Transverse colon (tissue), 4 donors: ENCODE data around the gene NUDCD3.

Experiments
- CTCF ChIP-seq, 5 experiments: fragments of 200-600 bp in 3 of 5; fragments of 450-650 bp in 2 of 5; sonication (generic) in 3 of 5; IDR thresholded peaks; 1 replicate in 2 of 5; 2 replicates in 3 of 5; pipeline ENCODE4 v1.5.1; 2016 to 2017; ENCODE audit warnings: antibody characterized with exemption in 5 of 5, inconsistent platforms in 3 of 5, mild to moderate bottlenecking in 2 of 5, moderate library complexity in 1 of 5
- POLR2AphosphoS5 ChIP-seq, 3 donors: sonication (generic); formaldehyde crosslinking; IDR thresholded peaks; one replicate each; pipeline ENCODE4 v1.6.1; 2016; ENCODE audit warnings: antibody characterized with exemption in 3 of 3

GRCh38 chr7:44433255-44434022, 57.0 kb downstream of the NUDCD3 start:
- no peak for TF ChIP-seq POLR2AphosphoS5 (IDR thresholded peaks at IDR 0.05)
- no peak for TF ChIP-seq CTCF (IDR thresholded peaks at IDR 0.05)
